ENCODE measurements around the gene TOR4A. TPM values are rescaled to one million over a fixed set of nuclear protein-coding genes. Genes with fewer than 3 reads are reported as not detected.

Gene TOR4A
- total RNA-seq, 2 donors from 2014 or later: 14.2 to 18.9 TPM

GRCh38 chr9:137311171-137311985, 33.9 kb downstream of the TOR4A start:
- no peak overlapping the region for H3K4me3 ChIP-seq (ENCODE audit: low read length)
- H3K27ac Mint-ChIP-seq: no peak overlapping the region
- TF ChIP-seq, protein P1, sequence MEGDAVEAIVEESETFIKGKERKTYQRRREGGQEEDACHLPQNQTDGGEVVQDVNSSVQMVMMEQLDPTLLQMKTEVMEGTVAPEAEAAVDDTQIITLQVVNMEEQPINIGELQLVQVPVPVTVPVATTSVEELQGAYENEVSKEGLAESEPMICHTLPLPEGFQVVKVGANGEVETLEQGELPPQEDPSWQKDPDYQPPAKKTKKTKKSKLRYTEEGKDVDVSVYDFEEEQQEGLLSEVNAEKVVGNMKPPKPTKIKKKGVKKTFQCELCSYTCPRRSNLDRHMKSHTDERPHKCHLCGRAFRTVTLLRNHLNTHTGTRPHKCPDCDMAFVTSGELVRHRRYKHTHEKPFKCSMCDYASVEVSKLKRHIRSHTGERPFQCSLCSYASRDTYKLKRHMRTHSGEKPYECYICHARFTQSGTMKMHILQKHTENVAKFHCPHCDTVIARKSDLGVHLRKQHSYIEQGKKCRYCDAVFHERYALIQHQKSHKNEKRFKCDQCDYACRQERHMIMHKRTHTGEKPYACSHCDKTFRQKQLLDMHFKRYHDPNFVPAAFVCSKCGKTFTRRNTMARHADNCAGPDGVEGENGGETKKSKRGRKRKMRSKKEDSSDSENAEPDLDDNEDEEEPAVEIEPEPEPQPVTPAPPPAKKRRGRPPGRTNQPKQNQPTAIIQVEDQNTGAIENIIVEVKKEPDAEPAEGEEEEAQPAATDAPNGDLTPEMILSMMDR (conservative IDR thresholded peaks at IDR 0.05): no peak
- H3K27ac ChIP-seq (ENCODE audit: low read depth, low read length): no peak overlapping the region
- no peak overlapping the region for H3K9ac ChIP-seq (ENCODE audit: extremely low read depth, low read length, poor library complexity, severe bottlenecking)
- H3K9me3 ChIP-seq (ENCODE audit: control insufficient read depth, low read length): no peaks in the 10 kb centered on the region
- H3K4me1 ChIP-seq (ENCODE audit: control insufficient read depth, insufficient read depth, low read length): peaks cover 5% of the 10 kb centered on the region
- no peaks in the 10 kb centered on the region for H3K36me3 Mint-ChIP-seq (ENCODE audit: low read depth)
- peaks cover 2% of the 10 kb centered on the region for H3K4me1 Mint-ChIP-seq
- H3K27me3 Mint-ChIP-seq (ENCODE audit: insufficient read depth): no peaks in the 10 kb centered on the region
- no peaks in the 10 kb centered on the region for H3K36me3 ChIP-seq (ENCODE audit: control insufficient read depth, insufficient read depth, low read length)
- peak; percentile 76 for DNase-seq
- no peaks in the 10 kb centered on the region for H3K9me3 Mint-ChIP-seq
- no peaks in the 10 kb centered on the region for H3K27me3 ChIP-seq (ENCODE audit: control insufficient read depth, insufficient read depth, low read length, poor library complexity, severe bottlenecking)
- H3K4me3 Mint-ChIP-seq: no peak overlapping the region
- WGBS, 2 experiments (ENCODE audit: insufficient coverage in 1 of 2, insufficient read length in 1 of 2): 91 to 92% methylated on average over 11 to 26 of the region's 27 CpGs

- no peak overlapping the region for H3K4me3 Mint-ChIP-seq
- TF ChIP-seq, protein P1 (conservative IDR thresholded peaks at IDR 0.05): no peak
- no peaks in the 10 kb centered on the region for H3K36me3 Mint-ChIP-seq (ENCODE audit: low read depth)
- H3K4me3 ChIP-seq (ENCODE audit: low read length): no peak overlapping the region
- no peak overlapping the region for H3K27ac Mint-ChIP-seq
- H3K4me1 ChIP-seq (ENCODE audit: control insufficient read depth, insufficient read depth, low read length): peaks cover 5% of the 10 kb centered on the region
- no peaks in the 10 kb centered on the region for H3K27me3 ChIP-seq (ENCODE audit: control insufficient read depth, insufficient read depth, low read length, poor library complexity, severe bottlenecking)
- H3K9ac ChIP-seq (ENCODE audit: extremely low read depth, low read length, poor library complexity, severe bottlenecking): no peak overlapping the region
- no peaks in the 10 kb centered on the region for H3K9me3 ChIP-seq (ENCODE audit: control insufficient read depth, low read length)
- H3K27me3 Mint-ChIP-seq (ENCODE audit: insufficient read depth): no peaks in the 10 kb centered on the region
- H3K9me3 Mint-ChIP-seq: no peaks in the 10 kb centered on the region
- no peak overlapping the region for H3K27ac ChIP-seq (ENCODE audit: low read depth, low read length)
- peaks cover 2% of the 10 kb centered on the region for H3K4me1 Mint-ChIP-seq
- 89 to 92% methylated on average over 9 to 28 of the region's 28 CpGs for WGBS, 2 experiments (ENCODE audit: insufficient coverage in 1 of 2, insufficient read length in 1 of 2)
- peak; percentile 43 for DNase-seq
- no peaks in the 10 kb centered on the region for H3K36me3 ChIP-seq (ENCODE audit: control insufficient read depth, insufficient read depth, low read length)
Observed at GRCh38 chr9:137311986-137312851, 34.7 kb downstream of the TOR4A start.

DNA sequence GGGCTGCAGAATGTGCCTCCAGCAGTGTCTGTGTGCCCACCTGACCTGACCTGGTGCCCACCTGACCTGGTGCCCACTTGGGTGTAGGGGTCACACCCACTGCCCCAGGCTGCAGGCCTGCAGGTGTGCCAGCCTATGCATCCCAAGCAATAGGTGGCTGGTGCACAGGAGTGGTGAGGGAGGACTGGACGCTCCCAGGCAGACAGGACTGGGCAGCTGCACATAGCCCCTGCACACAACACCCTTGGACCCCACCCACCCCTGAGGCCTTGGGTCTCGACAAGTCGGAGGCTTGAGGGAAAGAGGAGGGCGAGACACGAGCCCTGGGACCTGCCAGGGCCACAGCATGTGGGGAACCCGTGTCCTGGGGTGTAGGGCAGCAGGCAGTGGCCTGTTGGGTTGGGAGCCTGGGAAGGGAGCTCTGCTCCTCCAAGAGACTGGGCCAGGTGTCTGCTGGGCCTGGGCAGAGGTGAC, 35.4 kb downstream of the TOR4A start:
- no peak overlapping the region for H3K27ac Mint-ChIP-seq
- no peaks in the 10 kb centered on the region for H3K27me3 Mint-ChIP-seq (ENCODE audit: insufficient read depth)
- H3K4me3 ChIP-seq (ENCODE audit: low read length): no peak overlapping the region
- TF ChIP-seq, protein P1 (conservative IDR thresholded peaks at IDR 0.05): no peak
- no peaks in the 10 kb centered on the region for H3K9me3 Mint-ChIP-seq
- WGBS, 2 experiments (ENCODE audit: insufficient coverage in 1 of 2, insufficient read length in 1 of 2): 85 to 96% methylated on average over 5 to 6 of the region's 6 CpGs
- H3K36me3 ChIP-seq (ENCODE audit: control insufficient read depth, insufficient read depth, low read length): no peaks in the 10 kb centered on the region
- H3K4me3 Mint-ChIP-seq: no peak overlapping the region
- H3K9me3 ChIP-seq (ENCODE audit: control insufficient read depth, low read length): no peaks in the 10 kb centered on the region
- no peak overlapping the region for H3K9ac ChIP-seq (ENCODE audit: extremely low read depth, low read length, poor library complexity, severe bottlenecking)
- H3K4me1 ChIP-seq (ENCODE audit: control insufficient read depth, insufficient read depth, low read length): peaks cover 5% of the 10 kb centered on the region
- H3K27ac ChIP-seq (ENCODE audit: low read depth, low read length): no peak overlapping the region
- H3K36me3 Mint-ChIP-seq (ENCODE audit: low read depth): no peaks in the 10 kb centered on the region
- DNase-seq: peak; percentile 46
- H3K4me1 Mint-ChIP-seq: no peaks in the 10 kb centered on the region
- no peaks in the 10 kb centered on the region for H3K27me3 ChIP-seq (ENCODE audit: control insufficient read depth, insufficient read depth, low read length, poor library complexity, severe bottlenecking)

Measured in endodermal cell (in vitro differentiated cells).